WERI-Rb-1 (cell line): Measurements from ENCODE around the gene CTU2.

Source experiments
- DNase-seq: peaks from one replicate; pipeline ENCODE4 v3.0.0-alpha.2; 2020
- H3K27ac ChIP-seq: fragments of 250-450 bp; sonication (Bioruptor Pico); 2 replicates; pipeline ENCODE4 v1.5.1; 2020; ENCODE audit warnings: mild to moderate bottlenecking, moderate library complexity
- H3K27me3 ChIP-seq: fragments of 250-450 bp; sonication (Bioruptor Pico); 2 replicates; pipeline ENCODE4 v1.5.1; 2021; ENCODE audit warnings: mild to moderate bottlenecking, low read depth, moderate library complexity; ENCODE audit not compliant: insufficient read depth, severe bottlenecking
- H3K36me3 ChIP-seq: fragments of 250-450 bp; sonication (Bioruptor Pico); 2 replicates; pipeline ENCODE4 v1.5.1; 2020; ENCODE audit warnings: mild to moderate bottlenecking, moderate library complexity
- H3K4me3 ChIP-seq: 2 replicates; pipeline ENCODE4 v1.5.1; 2011; ENCODE audit warnings: low read depth, mild to moderate bottlenecking, control low read depth, low read length
- H3K9me3 ChIP-seq: fragments of 250-450 bp; sonication (Bioruptor Pico); 2 replicates; pipeline ENCODE4 v1.5.1; 2021; ENCODE audit warnings: mild to moderate bottlenecking, moderate library complexity; ENCODE audit not compliant: severe bottlenecking
- TF ChIP-seq, protein P1 (sequence below): IDR thresholded peaks from 2 replicates; pipeline ENCODE4 v1.5.1; 2011; ENCODE audit warnings: low read depth, mild to moderate bottlenecking, control low read depth, inconsistent platforms, low read length

Gene CTU2

DNA sequence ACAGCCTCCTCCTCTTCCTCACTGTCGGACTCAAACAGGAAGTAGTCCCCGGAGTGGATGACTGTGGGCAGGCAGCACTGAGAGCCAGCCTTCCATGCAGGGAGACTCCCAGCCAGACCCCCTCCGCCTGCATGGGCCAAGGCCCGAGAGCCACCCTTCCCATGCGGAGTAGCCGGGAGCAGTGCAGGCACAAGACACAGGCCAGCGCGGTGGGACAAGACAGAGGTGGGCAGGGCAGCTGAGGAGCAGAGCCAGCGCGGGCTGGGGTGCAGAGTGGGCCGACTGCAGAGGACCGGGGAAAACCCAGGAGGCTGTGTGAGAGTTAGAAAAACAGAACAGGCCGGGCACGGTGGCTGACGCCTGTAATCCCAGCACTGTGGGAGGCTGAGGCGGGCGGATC is 17.6 kb downstream of the CTU2 start:
- no peaks in the 10 kb centered on the region for H3K36me3 ChIP-seq

DNA sequence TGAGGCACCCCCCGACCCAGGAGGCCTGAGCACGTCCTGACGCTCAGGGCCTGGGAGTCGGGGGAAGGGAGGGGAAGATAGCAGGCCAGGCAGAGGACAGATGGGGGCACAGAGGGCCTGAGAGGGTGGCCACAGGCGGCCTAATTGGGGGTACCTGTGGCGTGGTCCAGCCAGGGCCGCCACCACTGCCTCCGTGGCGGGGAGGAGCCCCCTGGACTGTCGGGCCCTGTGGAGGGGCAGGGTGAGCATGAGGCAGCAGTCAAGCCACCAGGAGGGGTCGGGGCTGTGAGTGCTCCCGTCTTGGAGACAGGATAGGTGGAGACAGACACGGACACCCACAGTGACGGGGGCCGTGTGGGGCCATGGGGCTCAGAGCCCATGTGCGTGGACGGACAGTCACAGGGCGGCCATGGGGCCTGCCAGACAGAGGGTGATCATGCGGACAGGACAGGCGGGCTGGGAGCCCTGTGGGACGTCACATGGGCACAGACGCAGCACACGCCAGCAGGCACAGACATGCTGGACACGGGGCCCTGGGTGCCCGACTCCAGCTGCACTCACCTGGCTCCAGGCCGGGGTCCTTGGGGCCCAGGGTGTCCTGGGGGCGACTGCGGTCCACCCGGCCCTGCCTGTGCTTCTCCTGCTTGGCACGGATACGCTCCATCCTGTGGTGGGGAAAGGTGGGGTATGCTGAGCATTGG is 18.7 kb downstream of the CTU2 start:
- no peaks in the 10 kb centered on the region for H3K9me3 ChIP-seq
- H3K4me3 ChIP-seq, result no peak overlapping the region
- H3K36me3 ChIP-seq, result no peaks in the 10 kb centered on the region
- no peak overlapping the region for H3K27ac ChIP-seq
- DNase-seq, result no peak
- H3K27me3 ChIP-seq, result no peaks in the 10 kb centered on the region
- TF ChIP-seq, protein P1, sequence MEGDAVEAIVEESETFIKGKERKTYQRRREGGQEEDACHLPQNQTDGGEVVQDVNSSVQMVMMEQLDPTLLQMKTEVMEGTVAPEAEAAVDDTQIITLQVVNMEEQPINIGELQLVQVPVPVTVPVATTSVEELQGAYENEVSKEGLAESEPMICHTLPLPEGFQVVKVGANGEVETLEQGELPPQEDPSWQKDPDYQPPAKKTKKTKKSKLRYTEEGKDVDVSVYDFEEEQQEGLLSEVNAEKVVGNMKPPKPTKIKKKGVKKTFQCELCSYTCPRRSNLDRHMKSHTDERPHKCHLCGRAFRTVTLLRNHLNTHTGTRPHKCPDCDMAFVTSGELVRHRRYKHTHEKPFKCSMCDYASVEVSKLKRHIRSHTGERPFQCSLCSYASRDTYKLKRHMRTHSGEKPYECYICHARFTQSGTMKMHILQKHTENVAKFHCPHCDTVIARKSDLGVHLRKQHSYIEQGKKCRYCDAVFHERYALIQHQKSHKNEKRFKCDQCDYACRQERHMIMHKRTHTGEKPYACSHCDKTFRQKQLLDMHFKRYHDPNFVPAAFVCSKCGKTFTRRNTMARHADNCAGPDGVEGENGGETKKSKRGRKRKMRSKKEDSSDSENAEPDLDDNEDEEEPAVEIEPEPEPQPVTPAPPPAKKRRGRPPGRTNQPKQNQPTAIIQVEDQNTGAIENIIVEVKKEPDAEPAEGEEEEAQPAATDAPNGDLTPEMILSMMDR, result no peak

More for the DNA sequence above, 17.6 kb downstream of the CTU2 start:
- Histone ChIP-seq H3K4me3 (no peak overlapping the region), H3K9me3 (no peaks in the 10 kb centered on the region), H3K27ac (no peak overlapping the region), H3K27me3 (no peaks in the 10 kb centered on the region)
- no peak for DNase-seq
- TF ChIP-seq, protein P1, result no peak

DNA sequence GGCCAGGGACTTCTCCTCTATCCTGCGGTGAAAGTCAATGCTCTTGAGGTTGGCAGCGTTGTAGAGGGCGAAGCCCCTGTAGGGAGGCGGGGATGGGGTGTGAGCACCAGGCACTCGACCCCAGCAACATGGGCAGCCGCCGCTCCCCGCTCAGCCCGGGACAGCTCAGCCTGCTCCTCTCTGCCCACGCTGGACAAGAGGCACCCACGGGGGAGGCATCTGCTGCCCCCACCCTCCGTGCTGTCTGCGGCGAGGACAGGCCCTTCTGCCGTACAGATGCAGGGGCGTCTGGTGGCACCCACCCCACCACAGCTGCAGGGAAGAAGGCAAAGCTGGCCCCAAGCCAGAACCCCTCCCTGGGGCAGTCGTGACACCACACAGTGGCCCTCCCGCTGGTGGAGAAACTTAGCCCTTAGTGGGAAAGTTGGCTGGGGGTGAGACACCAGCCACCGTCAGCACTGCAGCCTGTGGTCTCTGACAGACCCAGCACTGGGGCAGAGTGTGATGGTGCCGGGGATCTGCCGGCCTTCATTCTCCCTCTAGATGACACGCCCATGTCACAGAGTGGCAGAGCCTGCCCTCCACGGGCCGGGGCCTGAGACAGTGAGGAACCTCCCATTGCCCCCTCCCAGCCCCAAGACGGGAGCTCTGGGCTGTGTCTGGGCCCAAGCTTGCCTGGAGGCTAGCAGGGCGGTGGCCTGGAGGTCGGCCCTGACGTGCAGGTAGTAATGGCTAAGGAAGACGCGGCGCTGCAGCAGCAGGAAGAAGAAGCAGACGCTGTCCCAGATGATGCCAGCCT is 19.5 kb downstream of the CTU2 start:
- H3K4me3 ChIP-seq, result no peak overlapping the region
- TF ChIP-seq, protein P1, result no peak
- H3K27me3 ChIP-seq, result no peaks in the 10 kb centered on the region
- DNase-seq, result no peak
- H3K27ac ChIP-seq, result no peak overlapping the region
- H3K36me3 ChIP-seq, result no peaks in the 10 kb centered on the region
- H3K9me3 ChIP-seq, result no peaks in the 10 kb centered on the region

DNA sequence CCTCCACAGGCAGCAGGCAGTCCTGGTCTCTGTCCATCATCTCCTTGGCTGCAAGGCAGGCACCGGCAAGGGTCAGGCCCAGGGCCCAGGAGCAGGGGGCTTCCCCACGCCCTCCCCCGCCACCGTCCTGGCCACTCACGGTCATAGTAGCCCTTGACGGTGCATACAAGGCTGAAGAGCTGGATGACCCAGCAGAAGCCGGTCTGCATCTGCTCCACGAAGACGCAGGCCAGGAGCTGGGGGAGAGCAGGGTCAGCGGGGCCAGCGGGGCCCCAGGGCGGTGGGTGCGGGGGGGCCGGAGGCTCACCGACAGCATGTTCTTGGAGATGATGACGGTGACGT is 20.1 kb downstream of the CTU2 start:
- no peaks in the 10 kb centered on the region for H3K27me3 ChIP-seq
- no peaks in the 10 kb centered on the region for H3K36me3 ChIP-seq
- TF ChIP-seq, protein P1, result no peak

DNA sequence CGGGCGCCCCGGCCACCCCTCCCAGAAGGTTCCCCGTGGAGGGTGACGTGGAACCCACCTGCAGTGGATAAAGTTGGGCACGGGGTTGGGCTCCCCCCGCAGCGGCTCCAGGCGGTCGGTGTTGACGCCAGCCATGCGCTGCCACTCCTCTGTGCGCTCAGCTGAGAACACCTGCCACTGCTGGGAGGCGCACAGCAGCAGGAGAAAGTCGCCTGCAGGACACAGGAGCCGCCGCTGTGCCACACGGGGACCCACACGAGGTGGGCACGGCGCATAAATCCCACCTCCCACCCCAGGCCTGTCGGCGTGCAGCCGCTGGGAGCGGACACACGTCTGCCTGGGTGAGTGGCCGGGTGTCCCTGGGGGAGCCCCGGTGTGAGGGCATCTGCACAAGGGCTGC is 20.7 kb downstream of the CTU2 start:
- no peak for DNase-seq
- Histone ChIP-seq H3K4me3 (no peak overlapping the region), H3K27ac (no peak overlapping the region), H3K9me3 (no peaks in the 10 kb centered on the region), H3K27me3 (no peaks in the 10 kb centered on the region), H3K36me3 (no peaks in the 10 kb centered on the region)
- TF ChIP-seq, protein P1, result no peak

More for the DNA sequence above, 20.1 kb downstream of the CTU2 start:
- no peak for DNase-seq
- H3K27ac ChIP-seq, result no peak overlapping the region
- no peak overlapping the region for H3K4me3 ChIP-seq
- H3K9me3 ChIP-seq, result no peaks in the 10 kb centered on the region
